ENCODE results near the gene FRA10AC1.

DNA sequence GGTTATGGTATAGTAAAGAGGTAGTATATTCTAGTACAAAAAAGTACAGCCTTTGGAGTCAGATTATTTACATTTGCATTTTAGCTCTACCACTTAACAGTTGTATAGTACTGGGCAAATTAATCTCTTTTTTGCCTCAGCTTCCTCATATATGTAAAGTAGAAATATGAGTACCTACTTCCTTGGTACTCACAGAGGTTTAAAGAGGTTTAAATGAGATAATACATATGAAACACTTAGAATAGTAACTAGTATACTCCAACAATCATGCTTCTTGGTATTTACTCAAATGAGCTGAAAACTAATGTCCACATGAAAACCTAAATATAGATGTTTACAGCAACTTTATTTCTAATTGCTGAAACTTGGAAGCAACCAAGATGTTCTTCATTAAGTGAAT lies 14.7 kb downstream of the FRA10AC1 start:
- TF ChIP-seq, protein P1, sequence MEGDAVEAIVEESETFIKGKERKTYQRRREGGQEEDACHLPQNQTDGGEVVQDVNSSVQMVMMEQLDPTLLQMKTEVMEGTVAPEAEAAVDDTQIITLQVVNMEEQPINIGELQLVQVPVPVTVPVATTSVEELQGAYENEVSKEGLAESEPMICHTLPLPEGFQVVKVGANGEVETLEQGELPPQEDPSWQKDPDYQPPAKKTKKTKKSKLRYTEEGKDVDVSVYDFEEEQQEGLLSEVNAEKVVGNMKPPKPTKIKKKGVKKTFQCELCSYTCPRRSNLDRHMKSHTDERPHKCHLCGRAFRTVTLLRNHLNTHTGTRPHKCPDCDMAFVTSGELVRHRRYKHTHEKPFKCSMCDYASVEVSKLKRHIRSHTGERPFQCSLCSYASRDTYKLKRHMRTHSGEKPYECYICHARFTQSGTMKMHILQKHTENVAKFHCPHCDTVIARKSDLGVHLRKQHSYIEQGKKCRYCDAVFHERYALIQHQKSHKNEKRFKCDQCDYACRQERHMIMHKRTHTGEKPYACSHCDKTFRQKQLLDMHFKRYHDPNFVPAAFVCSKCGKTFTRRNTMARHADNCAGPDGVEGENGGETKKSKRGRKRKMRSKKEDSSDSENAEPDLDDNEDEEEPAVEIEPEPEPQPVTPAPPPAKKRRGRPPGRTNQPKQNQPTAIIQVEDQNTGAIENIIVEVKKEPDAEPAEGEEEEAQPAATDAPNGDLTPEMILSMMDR (IDR thresholded peaks at IDR 0.05), result no peak
- no peak for TF ChIP-seq EZH2 (IDR thresholded peaks at IDR 0.05; ENCODE audit: borderline replicate concordance, insufficient read depth, low read depth, low read length, poor library complexity, severe bottlenecking)
